CD8-positive, alpha-beta memory T cell (primary cell): ENCODE measurements around the gene LIN28B. TPM values are rescaled to one million over a fixed set of nuclear protein-coding genes. Genes with fewer than 3 reads are reported as not detected.
"Not testable (repeated sequence)": the region's sequence is repeated elsewhere in the genome, so short reads cannot be mapped to it uniquely, and the experiment has no call there.

Experiments used
- CTCF ChIA-PET: fragments of 350-600 bp; sonication (Branson Sonifier 250); formaldehyde crosslinking; loops from one replicate; lab custom pipeline; 2021; ENCODE audit warnings: antibody characterized with exemption; lab: Charles Lee
- POLR2A ChIA-PET: fragments of 350-600 bp; sonication (Branson Sonifier 250); formaldehyde crosslinking; loops from one replicate; lab custom pipeline; 2021; ENCODE audit warnings: antibody characterized with exemption; lab: Charles Lee
- DNase-seq, 5 donors: peaks; one replicate each; pipeline versions ENCODE4 v3.0.0 to v3.0.0-alpha.2; 2020 to 2022; ENCODE audit warnings: mixed read lengths in 1 of 5
- H3K27ac ChIP-seq: one replicate; pipeline ENCODE4 v1.7.0; 2013; ENCODE audit warnings: low read depth, mild to moderate bottlenecking, low read length, moderate library complexity
- H3K27me3 ChIP-seq: 2 replicates; pipeline ENCODE4 v1.7.0; 2013; ENCODE audit warnings: low read length, mild to moderate bottlenecking; ENCODE audit not compliant: insufficient read depth, poor library complexity, severe bottlenecking
- H3K36me3 ChIP-seq: 2 replicates; pipeline ENCODE4 v1.7.0; 2013; ENCODE audit warnings: mild to moderate bottlenecking, low read length, moderate library complexity; ENCODE audit not compliant: insufficient read depth
- H3K4me1 ChIP-seq: 2 replicates; pipeline ENCODE4 v1.7.0; 2013; ENCODE audit warnings: mild to moderate bottlenecking, low read length, moderate library complexity; ENCODE audit not compliant: insufficient read depth
- H3K4me3 ChIP-seq: 2 replicates; pipeline ENCODE4 v1.7.0; 2013; ENCODE audit warnings: mild to moderate bottlenecking, low read length
- H3K9me3 ChIP-seq: 2 replicates; pipeline ENCODE4 v1.7.0; 2013; ENCODE audit warnings: mild to moderate bottlenecking, low read length
- H3K27ac Mint-ChIP-seq, 8 donors: one replicate each; pipeline ENCODE4 v1.8.0; 2020 to 2021; ENCODE audit warnings: mixed read lengths in 8 of 8, mild to moderate bottlenecking in 6 of 8, inconsistent platforms in 3 of 8, moderate library complexity in 3 of 8
- H3K27me3 Mint-ChIP-seq, 2 donors: one replicate each; pipeline ENCODE4 v1.8.0; 2020 to 2021; ENCODE audit warnings: mixed read lengths in 2 of 2, mild to moderate bottlenecking in 1 of 2, moderate library complexity in 1 of 2
- H3K36me3 Mint-ChIP-seq, 3 donors: one replicate each; pipeline ENCODE4 v1.8.0; 2020 to 2021; ENCODE audit warnings: mixed read lengths in 3 of 3, inconsistent platforms in 1 of 3, mild to moderate bottlenecking in 1 of 3
- H3K4me1 Mint-ChIP-seq, 3 donors: one replicate each; pipeline ENCODE4 v1.8.0; 2020 to 2021; ENCODE audit warnings: mixed read lengths in 3 of 3, inconsistent platforms in 1 of 3, mild to moderate bottlenecking in 1 of 3
- H3K4me3 Mint-ChIP-seq, 7 donors: one replicate each; pipeline ENCODE4 v1.8.0; 2020 to 2021; ENCODE audit warnings: mixed read lengths in 7 of 7, mild to moderate bottlenecking in 6 of 7, moderate library complexity in 4 of 7, inconsistent platforms in 2 of 7
- H3K9me3 Mint-ChIP-seq, 5 donors: one replicate each; pipeline ENCODE4 v1.8.0; 2020 to 2022; ENCODE audit warnings: mixed read lengths in 5 of 5, mild to moderate bottlenecking in 3 of 5, moderate library complexity in 2 of 5, inconsistent platforms in 1 of 5
- polyA plus RNA-seq: library from polyadenylated mRNA; unstranded; fragments of 300-500 nt; fragmentation: Illumina TruSeq; gene quantifications from one replicate; pipeline ENCODE4 v1.2.3, GENCODE V29; 2021
- total RNA-seq, 2 experiments: library from RNA; stranded (reverse); gene quantifications; one replicate each; pipeline ENCODE4 v1.2.3, GENCODE V29; 2021

LIN28B gene
- total and polyA plus RNA-seq, 3 experiments from 2014 or later = not detected

GRCh38 chr6:105066233-105066632, 109.3 kb downstream of the LIN28B start:
- no peak overlapping the region for H3K4me3 ChIP-seq
- no peak overlapping the region for H3K27ac ChIP-seq
- Mint-ChIP-seq H3K4me3 (no peak overlapping the region), H3K4me1 (no peaks in the 10 kb centered on the region), H3K27me3 (peaks cover 9 to 63% of the 10 kb centered on the region in 2 donors), H3K36me3 (no peaks in the 10 kb centered on the region), H3K9me3 (no peaks in the 10 kb centered on the region), H3K27ac (no peak overlapping the region)
- H3K9me3 ChIP-seq = no peaks in the 10 kb centered on the region
- H3K27me3 ChIP-seq = no peaks in the 10 kb centered on the region
- no peak for DNase-seq
- H3K36me3 ChIP-seq = no peaks in the 10 kb centered on the region
- ChIA-PET POLR2A (no interaction called here), CTCF (no interaction called here)
- no peaks in the 10 kb centered on the region for H3K4me1 ChIP-seq

- DNase-seq = no peak
- H3K9me3 Mint-ChIP-seq = no peaks in the 10 kb centered on the region
- H3K4me3 Mint-ChIP-seq = no peak overlapping the region
- Histone ChIP-seq H3K4me1 (no peaks in the 10 kb centered on the region), H3K4me3 (no peak overlapping the region), H3K9me3 (no peaks in the 10 kb centered on the region), H3K27ac (no peak overlapping the region), H3K36me3 (no peaks in the 10 kb centered on the region), H3K27me3 (no peaks in the 10 kb centered on the region)
- CTCF ChIA-PET = no interaction called here
- H3K36me3 Mint-ChIP-seq = no peaks in the 10 kb centered on the region
- POLR2A ChIA-PET = no interaction called here
- H3K27me3 Mint-ChIP-seq = peaks cover 9 to 61% of the 10 kb centered on the region in 2 donors
- no peaks in the 10 kb centered on the region for H3K4me1 Mint-ChIP-seq
- H3K27ac Mint-ChIP-seq = no peak overlapping the region
These were observed 109.9 kb downstream of the LIN28B start for GRCh38 chr6:105066836-105067235.

- Mint-ChIP-seq H3K27me3 (peaks cover 9 to 56% of the 10 kb centered on the region in 2 donors), H3K4me1 (no peaks in the 10 kb centered on the region), H3K9me3 (no peaks in the 10 kb centered on the region), H3K4me3 (no peak overlapping the region), H3K27ac (no peak overlapping the region), H3K36me3 (no peaks in the 10 kb centered on the region)
- Histone ChIP-seq H3K36me3 (no peaks in the 10 kb centered on the region), H3K27me3 (no peaks in the 10 kb centered on the region), H3K4me1 (no peaks in the 10 kb centered on the region), H3K4me3 (no peak overlapping the region), H3K9me3 (no peaks in the 10 kb centered on the region), H3K27ac (no peak overlapping the region)
- CTCF ChIA-PET = no interaction called here
- POLR2A ChIA-PET = no interaction called here
- DNase-seq = no peak
These were observed 110.4 kb downstream of the LIN28B start for GRCh38 chr6:105067329-105067728.

GRCh38 chr6:105068407-105068806, 111.5 kb downstream of the LIN28B start:
- ChIA-PET CTCF (no interaction called here), POLR2A (no interaction called here)
- Histone ChIP-seq H3K27ac (no peak overlapping the region), H3K9me3 (no peaks in the 10 kb centered on the region), H3K4me1 (no peaks in the 10 kb centered on the region), H3K27me3 (no peaks in the 10 kb centered on the region), H3K36me3 (no peaks in the 10 kb centered on the region), H3K4me3 (no peak overlapping the region)
- H3K36me3 Mint-ChIP-seq = no peaks in the 10 kb centered on the region
- no peak overlapping the region for H3K4me3 Mint-ChIP-seq
- H3K4me1 Mint-ChIP-seq = no peaks in the 10 kb centered on the region
- DNase-seq = no peak
- no peak overlapping the region for H3K27ac Mint-ChIP-seq
- no peaks in the 10 kb centered on the region for H3K9me3 Mint-ChIP-seq
- H3K27me3 Mint-ChIP-seq = peaks cover 12 to 54% of the 10 kb centered on the region in 2 donors

- Mint-ChIP-seq H3K27ac (no peak overlapping the region), H3K27me3 (peaks cover 9 to 47% of the 10 kb centered on the region in 2 donors), H3K36me3 (no peaks in the 10 kb centered on the region), H3K4me1 (no peaks in the 10 kb centered on the region), H3K4me3 (no peak overlapping the region), H3K9me3 (no peaks in the 10 kb centered on the region)
- H3K27ac ChIP-seq = no peak overlapping the region
- ChIA-PET CTCF (no interaction called here), POLR2A (no interaction called here)
- no peaks in the 10 kb centered on the region for H3K27me3 ChIP-seq
- H3K4me1 ChIP-seq = no peaks in the 10 kb centered on the region
- no peaks in the 10 kb centered on the region for H3K9me3 ChIP-seq
- DNase-seq = no peak
- no peaks in the 10 kb centered on the region for H3K36me3 ChIP-seq
- no peak overlapping the region for H3K4me3 ChIP-seq
These were observed 113.0 kb downstream of the LIN28B start for GRCh38 chr6:105069821-105070445.

- H3K4me1 Mint-ChIP-seq = no peaks in the 10 kb centered on the region
- no peaks in the 10 kb centered on the region for H3K9me3 Mint-ChIP-seq
- Histone ChIP-seq H3K4me1 (no peaks in the 10 kb centered on the region), H3K27me3 (no peaks in the 10 kb centered on the region), H3K36me3 (no peaks in the 10 kb centered on the region), H3K9me3 (no peaks in the 10 kb centered on the region), H3K4me3 (no peak overlapping the region), H3K27ac (no peak overlapping the region)
- no peak overlapping the region for H3K27ac Mint-ChIP-seq
- no peaks in the 10 kb centered on the region for H3K36me3 Mint-ChIP-seq
- H3K27me3 Mint-ChIP-seq = peaks cover 12 to 35% of the 10 kb centered on the region in 2 donors
- ChIA-PET POLR2A (no interaction called here), CTCF (no interaction called here)
- DNase-seq = no peak
- no peak overlapping the region for H3K4me3 Mint-ChIP-seq
These were observed 115.9 kb downstream of the LIN28B start for GRCh38 chr6:105072798-105073199.

- Mint-ChIP-seq H3K9me3 (no peaks in the 10 kb centered on the region), H3K27ac (no peak overlapping the region), H3K4me1 (no peaks in the 10 kb centered on the region), H3K36me3 (no peaks in the 10 kb centered on the region), H3K27me3 (peaks cover 12 to 27% of the 10 kb centered on the region in 2 donors), H3K4me3 (no peak overlapping the region)
- H3K9me3 ChIP-seq = no peaks in the 10 kb centered on the region
- POLR2A ChIA-PET = no interaction called here
- CTCF ChIA-PET = interaction anchor here (1.6 kb wide), 1 partner anchor 13 kb away, joined by 6 read pairs; no protein-coding TSS in a partner anchor
- H3K27ac ChIP-seq = no peak overlapping the region
- no peaks in the 10 kb centered on the region for H3K4me1 ChIP-seq
- H3K4me3 ChIP-seq = no peak overlapping the region
- no peaks in the 10 kb centered on the region for H3K27me3 ChIP-seq
- H3K36me3 ChIP-seq = no peaks in the 10 kb centered on the region
- no peak for DNase-seq
These were observed 118.3 kb downstream of the LIN28B start for GRCh38 chr6:105075210-105075609.

GRCh38 chr6:105076418-105076817, 119.5 kb downstream of the LIN28B start:
- H3K9me3 ChIP-seq, POLR2A ChIA-PET, H3K4me1 ChIP-seq, H3K36me3 Mint-ChIP-seq, H3K4me3 Mint-ChIP-seq, H3K27ac ChIP-seq, H3K36me3 ChIP-seq, H3K27ac Mint-ChIP-seq, H3K27me3 ChIP-seq, DNase-seq, H3K4me1 Mint-ChIP-seq, H3K9me3 Mint-ChIP-seq, H3K4me3 ChIP-seq: not testable (repeated sequence)
- CTCF ChIA-PET = interaction anchor here (4.0 kb wide), 1 partner anchor 12 kb away, joined by 14 read pairs; no protein-coding TSS in a partner anchor
- H3K27me3 Mint-ChIP-seq = peaks cover 14 to 23% of the 10 kb centered on the region in 2 donors
